Body of pancreas (tissue), 4 donors: Measurements from ENCODE around the gene MILR1.
"Not testable (repeated sequence)": the region's sequence is repeated elsewhere in the genome, so short reads cannot be mapped to it uniquely, and the experiment has no call there.

Source experiments
- CTCF ChIP-seq, 7 experiments: fragments of 450-650 bp in 4 of 7; fragments of 200-600 bp in 3 of 7; sonication (generic) in 3 of 7; IDR thresholded peaks; one replicate each; pipeline ENCODE4 v1.5.1; 2016 to 2019; ENCODE audit warnings: antibody characterized with exemption in 7 of 7
- POLR2A ChIP-seq, 3 donors: fragments of 450-650 bp; IDR thresholded peaks; one replicate each; pipeline ENCODE4 v1.6.1; 2016; ENCODE audit warnings: antibody characterized with exemption in 3 of 3, mild to moderate bottlenecking in 2 of 3

GRCh38 chr17:64466834-64467233, 17.9 kb downstream of the MILR1 start:
- not testable (repeated sequence) for TF ChIP-seq CTCF, POLR2A (IDR thresholded peaks at IDR 0.05)
